WERI-Rb-1 (cell line): ENCODE results near the gene FAM151A.

Experiments used
- DNase-seq: peaks from one replicate; pipeline ENCODE4 v3.0.0-alpha.2; 2020
- H3K27ac ChIP-seq: fragments of 250-450 bp; sonication (Bioruptor Pico); 2 replicates; pipeline ENCODE4 v1.5.1; 2020; ENCODE audit warnings: mild to moderate bottlenecking, moderate library complexity
- H3K27me3 ChIP-seq: fragments of 250-450 bp; sonication (Bioruptor Pico); 2 replicates; pipeline ENCODE4 v1.5.1; 2021; ENCODE audit warnings: mild to moderate bottlenecking, low read depth, moderate library complexity; ENCODE audit not compliant: insufficient read depth, severe bottlenecking
- H3K36me3 ChIP-seq: fragments of 250-450 bp; sonication (Bioruptor Pico); 2 replicates; pipeline ENCODE4 v1.5.1; 2020; ENCODE audit warnings: mild to moderate bottlenecking, moderate library complexity
- H3K4me3 ChIP-seq: 2 replicates; pipeline ENCODE4 v1.5.1; 2011; ENCODE audit warnings: low read depth, mild to moderate bottlenecking, control low read depth, low read length
- H3K9me3 ChIP-seq: fragments of 250-450 bp; sonication (Bioruptor Pico); 2 replicates; pipeline ENCODE4 v1.5.1; 2021; ENCODE audit warnings: mild to moderate bottlenecking, moderate library complexity; ENCODE audit not compliant: severe bottlenecking
- CTCF ChIP-seq: IDR thresholded peaks from 2 replicates; pipeline ENCODE4 v1.5.1; 2011; ENCODE audit warnings: low read depth, mild to moderate bottlenecking, control low read depth, inconsistent platforms, low read length

Gene FAM151A

GRCh38 chr1:54611621-54612020 lies 11.7 kb downstream of the FAM151A start:
- DNase-seq = no peak
- Histone ChIP-seq H3K27ac (no peak overlapping the region), H3K4me3 (no peak overlapping the region), H3K9me3 (no peaks in the 10 kb centered on the region), H3K36me3 (no peaks in the 10 kb centered on the region; the same call in 1 of the 2 replicates), H3K27me3 (no peaks in the 10 kb centered on the region)
- no peak for TF ChIP-seq CTCF

- no peak overlapping the region for H3K27ac ChIP-seq
- H3K4me3 ChIP-seq = no peak overlapping the region
- TF ChIP-seq CTCF = no peak
- no peaks in the 10 kb centered on the region for H3K27me3 ChIP-seq
- H3K36me3 ChIP-seq = no peaks in the 10 kb centered on the region; the same call in 1 of the 2 replicates
- no peak for DNase-seq
- no peaks in the 10 kb centered on the region for H3K9me3 ChIP-seq
Observed at GRCh38 chr1:54610601-54611580, 12.4 kb downstream of the FAM151A start.

GRCh38 chr1:54610048-54610447 lies 13.3 kb downstream of the FAM151A start:
- H3K9me3 ChIP-seq = no peaks in the 10 kb centered on the region
- no peak for DNase-seq
- H3K4me3 ChIP-seq = no peak overlapping the region
- no peaks in the 10 kb centered on the region; the same call in 1 of the 2 replicates for H3K36me3 ChIP-seq
- H3K27ac ChIP-seq = no peak overlapping the region
- H3K27me3 ChIP-seq = no peaks in the 10 kb centered on the region
- TF ChIP-seq CTCF = no peak

- TF ChIP-seq CTCF = no peak
- Histone ChIP-seq H3K36me3 (no peaks in the 10 kb centered on the region; the same call in 1 of the 2 replicates), H3K27ac (no peak overlapping the region), H3K4me3 (no peak overlapping the region), H3K9me3 (no peaks in the 10 kb centered on the region), H3K27me3 (no peaks in the 10 kb centered on the region)
- no peak for DNase-seq
Observed at GRCh38 chr1:54609301-54609921, 13.9 kb downstream of the FAM151A start.

GRCh38 chr1:54608566-54609230 lies 14.6 kb downstream of the FAM151A start:
- Histone ChIP-seq H3K36me3 (no peaks in the 10 kb centered on the region; the same call in 1 of the 2 replicates), H3K4me3 (no peak overlapping the region), H3K9me3 (no peaks in the 10 kb centered on the region), H3K27me3 (no peaks in the 10 kb centered on the region), H3K27ac (no peak overlapping the region)
- TF ChIP-seq CTCF = no peak
- DNase-seq = no peak
